ENCODE results near the gene PRR15L.

- TF ChIP-seq, protein P1, sequence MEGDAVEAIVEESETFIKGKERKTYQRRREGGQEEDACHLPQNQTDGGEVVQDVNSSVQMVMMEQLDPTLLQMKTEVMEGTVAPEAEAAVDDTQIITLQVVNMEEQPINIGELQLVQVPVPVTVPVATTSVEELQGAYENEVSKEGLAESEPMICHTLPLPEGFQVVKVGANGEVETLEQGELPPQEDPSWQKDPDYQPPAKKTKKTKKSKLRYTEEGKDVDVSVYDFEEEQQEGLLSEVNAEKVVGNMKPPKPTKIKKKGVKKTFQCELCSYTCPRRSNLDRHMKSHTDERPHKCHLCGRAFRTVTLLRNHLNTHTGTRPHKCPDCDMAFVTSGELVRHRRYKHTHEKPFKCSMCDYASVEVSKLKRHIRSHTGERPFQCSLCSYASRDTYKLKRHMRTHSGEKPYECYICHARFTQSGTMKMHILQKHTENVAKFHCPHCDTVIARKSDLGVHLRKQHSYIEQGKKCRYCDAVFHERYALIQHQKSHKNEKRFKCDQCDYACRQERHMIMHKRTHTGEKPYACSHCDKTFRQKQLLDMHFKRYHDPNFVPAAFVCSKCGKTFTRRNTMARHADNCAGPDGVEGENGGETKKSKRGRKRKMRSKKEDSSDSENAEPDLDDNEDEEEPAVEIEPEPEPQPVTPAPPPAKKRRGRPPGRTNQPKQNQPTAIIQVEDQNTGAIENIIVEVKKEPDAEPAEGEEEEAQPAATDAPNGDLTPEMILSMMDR (optimal IDR thresholded peaks at IDR 0.05 in 1 of 3, IDR thresholded peaks at IDR 0.05 in 1 of 3, conservative IDR thresholded peaks at IDR 0.05 in 1 of 3; ENCODE audit: extremely low read depth in 1 of 3, insufficient read depth in 2 of 3, low read length in 3 of 3): no peak
- no peak for TF ChIP-seq EZH2 (IDR thresholded peaks at IDR 0.05; ENCODE audit: low read length)
These were observed 2.4 kb upstream of the PRR15L start for GRCh38 chr17:47959825-47960655.
